DMS53 treated with DMSO at 0.1 percent for 48 hours (cell line): ENCODE data around the gene TEX10.

Experiments used
- DNase-seq: peaks from one replicate; lab custom pipeline; 2025; ENCODE audit not compliant: unreplicated experiment; lab: John Stamatoyannopoulos, UW

TEX10 gene

DNA sequence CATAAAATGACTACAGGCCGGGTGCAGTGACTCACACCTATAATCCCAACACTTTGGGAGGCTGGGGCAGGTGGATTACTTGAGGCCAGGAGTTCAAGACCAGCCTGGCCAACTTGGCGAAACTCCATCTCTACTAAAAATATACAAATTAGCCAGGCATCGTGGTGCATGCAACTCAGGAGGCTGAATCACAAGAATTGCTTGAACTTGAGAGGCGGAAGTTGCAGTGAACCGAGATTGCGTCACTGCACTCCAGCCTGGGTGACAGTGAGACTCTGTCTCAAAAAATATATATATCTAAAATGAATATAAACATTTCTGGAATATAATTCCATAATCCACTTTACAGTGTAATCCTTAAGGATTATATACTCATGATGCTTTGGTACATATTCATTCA is 66.5 kb downstream of the TEX10 start:
- no peak for DNase-seq

DNA sequence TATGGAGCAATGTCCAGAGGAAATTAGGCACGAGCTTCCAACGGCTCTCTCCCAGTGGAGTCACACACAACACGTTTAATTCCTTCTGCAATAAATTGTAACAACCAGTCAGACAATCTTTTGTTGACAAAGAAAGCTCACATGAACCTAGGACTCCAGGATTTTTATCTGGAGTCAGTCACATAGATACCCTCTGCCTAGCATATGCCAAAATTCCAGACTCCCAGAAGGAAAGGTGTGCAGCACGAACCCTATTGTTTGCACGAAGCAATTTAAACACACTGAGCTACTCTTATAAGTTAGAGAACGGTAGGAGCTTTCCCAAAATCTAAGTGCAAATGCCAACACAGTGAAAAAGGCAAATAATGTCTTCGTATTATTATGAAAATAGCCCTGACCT is 67.1 kb downstream of the TEX10 start:
- no peak for DNase-seq

DNA sequence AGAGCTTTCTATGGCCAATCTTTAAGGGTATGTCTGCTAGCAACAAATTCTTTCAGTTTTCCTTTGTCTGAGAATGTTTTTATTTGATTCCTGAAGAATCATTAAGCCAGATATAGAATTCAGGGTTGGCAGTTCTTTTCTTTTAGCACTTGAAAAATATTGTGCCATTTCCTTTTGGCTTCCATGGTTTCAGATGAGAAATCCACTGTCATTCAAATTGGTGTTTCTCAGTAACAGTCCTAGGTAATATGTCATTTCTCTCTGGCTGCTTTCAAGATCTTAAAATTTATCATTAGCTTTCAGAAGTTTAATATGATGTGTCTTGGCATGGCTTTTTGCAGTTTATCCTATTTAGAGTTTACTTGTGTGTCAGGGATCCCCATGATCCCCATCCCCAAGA is 67.7 kb downstream of the TEX10 start:
- DNase-seq: no peak

DNA sequence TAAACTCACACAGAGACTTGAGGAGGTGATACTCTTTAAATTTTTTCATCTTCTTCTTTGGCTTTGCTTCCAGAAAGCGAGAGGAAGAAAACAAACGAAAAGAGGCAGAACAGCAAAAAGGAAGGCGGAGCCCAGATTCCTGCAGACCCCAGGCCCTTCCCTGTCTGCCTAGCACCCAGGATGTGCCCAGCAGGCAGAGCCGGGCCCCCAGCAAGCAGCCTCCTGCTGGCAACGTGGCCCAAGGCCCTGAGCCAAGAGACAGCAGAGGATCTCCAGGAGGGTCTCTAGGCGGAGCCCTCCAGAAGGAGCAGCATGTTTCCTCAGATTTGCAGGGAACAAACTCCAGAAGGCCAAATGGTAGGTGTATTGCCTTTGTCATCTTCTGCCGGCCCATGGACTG is 68.5 kb downstream of the TEX10 start:
- no peak for DNase-seq

DNA sequence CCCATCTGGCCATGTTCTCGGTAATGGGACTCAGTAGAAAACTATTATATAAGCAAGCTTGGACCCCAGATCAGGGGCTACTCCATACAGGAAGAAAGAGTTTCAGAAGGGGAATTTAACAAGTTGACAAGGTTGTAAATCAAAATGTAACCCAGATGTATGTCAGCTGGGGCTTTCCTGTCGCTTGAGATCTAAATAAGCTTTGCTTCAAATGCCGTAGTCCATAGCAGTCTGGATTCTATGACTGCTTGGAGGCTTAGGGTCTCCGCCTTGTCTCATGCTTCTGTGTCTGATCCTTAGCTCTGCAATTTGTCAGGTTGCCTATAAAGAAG is 70.4 kb downstream of the TEX10 start:
- DNase-seq: no peak

GRCh38 chr9:100281676-100282387 is 70.9 kb downstream of the TEX10 start:
- no peak for DNase-seq

GRCh38 chr9:100281066-100281465 is 71.7 kb downstream of the TEX10 start:
- no peak for DNase-seq

DNA sequence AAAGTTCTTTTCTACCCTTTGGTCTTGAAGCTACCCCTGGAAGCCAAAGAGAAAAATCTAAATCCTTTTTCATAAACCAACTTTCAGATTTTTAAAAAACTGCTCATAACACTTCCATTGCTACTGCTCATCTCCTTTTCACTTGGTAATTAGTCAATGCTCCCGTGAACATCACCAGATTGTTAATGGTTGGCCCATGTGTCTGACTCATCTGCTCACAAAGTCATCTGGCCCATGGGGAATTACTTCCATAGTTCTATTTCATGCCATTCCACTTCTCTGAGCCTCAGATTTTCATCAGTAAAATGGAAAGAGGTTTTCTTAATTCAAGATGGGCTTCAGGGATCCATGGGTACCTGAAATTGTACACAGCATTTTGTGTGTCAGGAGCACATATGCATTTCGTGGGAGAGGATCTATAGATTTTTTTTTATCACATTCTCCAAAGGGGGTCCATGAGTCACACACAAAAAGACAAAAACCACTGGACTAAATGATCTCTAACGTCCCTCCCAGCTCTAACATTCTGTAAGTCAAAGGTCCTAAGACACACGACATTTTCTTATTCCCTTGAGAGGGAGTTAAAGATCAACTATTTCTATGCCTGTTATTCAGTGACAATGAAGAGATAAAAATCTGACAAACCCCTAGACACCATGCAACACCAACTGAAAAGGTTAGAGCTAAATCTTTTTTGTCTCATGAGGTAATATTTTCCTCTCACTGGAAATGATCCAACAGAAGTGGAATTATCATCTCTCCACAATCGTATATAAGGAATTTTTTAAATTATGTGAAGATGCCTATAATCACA is 75.4 kb downstream of the TEX10 start:
- DNase-seq: no peak

GRCh38 chr9:100269656-100270055 is 83.1 kb downstream of the TEX10 start:
- DNase-seq: no peak

- DNase-seq: no peak
These were observed 84.5 kb downstream of the TEX10 start for GRCh38 chr9:100268271-100268670.

- DNase-seq: no peak
These were observed 85.5 kb downstream of the TEX10 start for GRCh38 chr9:100267211-100267610.
